SW 1271 (cell line): ENCODE data around the gene DTD2.

Experiments used
- DNase-seq, 2 experiments: peaks; one replicate each; lab custom pipeline; 2025; lab: John Stamatoyannopoulos, UW

Gene DTD2

DNA sequence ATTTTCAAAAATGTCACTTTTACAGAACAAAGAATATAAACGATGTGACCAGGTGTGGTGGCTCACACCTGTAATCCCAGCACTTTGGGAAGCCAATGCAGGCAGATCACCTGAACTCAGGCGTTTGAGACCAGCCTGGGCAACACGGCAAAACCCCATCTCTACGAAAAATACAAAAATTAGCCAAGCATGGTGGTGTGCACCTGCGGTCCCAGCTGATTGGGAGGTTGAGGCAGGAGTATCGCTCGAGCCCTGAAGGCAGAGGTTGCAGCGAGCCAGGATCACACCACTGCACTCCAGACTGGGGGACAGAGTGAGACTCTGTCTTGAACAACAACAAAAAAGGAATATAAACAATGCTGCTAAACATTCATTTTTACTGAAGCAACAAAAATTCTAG lies 52.2 kb downstream of the DTD2 start:
- DNase-seq: no peak

- DNase-seq: no peak
These were observed 53.6 kb downstream of the DTD2 start for GRCh38 chr14:31403707-31404106.

GRCh38 chr14:31402764-31403439 lies 54.4 kb downstream of the DTD2 start:
- DNase-seq: no peak

DNA sequence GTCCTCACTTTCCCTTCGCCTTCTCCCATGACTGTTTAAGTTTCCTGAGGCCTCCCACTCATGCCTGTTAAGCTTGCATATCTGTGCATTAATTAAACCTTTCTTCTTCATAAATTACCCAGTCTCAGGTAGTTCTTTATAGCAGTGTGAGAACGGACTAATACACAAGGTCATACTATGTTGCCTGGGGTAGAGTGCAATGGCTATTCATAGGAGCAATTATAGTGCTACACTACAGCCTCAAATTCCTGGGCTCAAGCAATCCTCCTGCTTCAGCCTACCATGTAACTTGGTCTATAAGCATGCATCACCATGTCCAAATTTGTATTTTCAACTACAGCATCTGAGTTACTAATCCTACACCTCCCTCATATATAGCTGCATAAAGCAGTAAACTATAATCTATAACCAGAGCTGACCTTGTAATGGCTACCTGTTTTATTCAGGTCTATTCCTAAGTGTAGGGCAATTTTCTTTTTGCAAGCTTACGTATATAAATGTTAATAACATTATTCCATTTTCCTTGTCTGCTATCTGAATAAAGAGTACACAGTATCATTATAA lies 55.9 kb downstream of the DTD2 start:
- DNase-seq: no peak

DNA sequence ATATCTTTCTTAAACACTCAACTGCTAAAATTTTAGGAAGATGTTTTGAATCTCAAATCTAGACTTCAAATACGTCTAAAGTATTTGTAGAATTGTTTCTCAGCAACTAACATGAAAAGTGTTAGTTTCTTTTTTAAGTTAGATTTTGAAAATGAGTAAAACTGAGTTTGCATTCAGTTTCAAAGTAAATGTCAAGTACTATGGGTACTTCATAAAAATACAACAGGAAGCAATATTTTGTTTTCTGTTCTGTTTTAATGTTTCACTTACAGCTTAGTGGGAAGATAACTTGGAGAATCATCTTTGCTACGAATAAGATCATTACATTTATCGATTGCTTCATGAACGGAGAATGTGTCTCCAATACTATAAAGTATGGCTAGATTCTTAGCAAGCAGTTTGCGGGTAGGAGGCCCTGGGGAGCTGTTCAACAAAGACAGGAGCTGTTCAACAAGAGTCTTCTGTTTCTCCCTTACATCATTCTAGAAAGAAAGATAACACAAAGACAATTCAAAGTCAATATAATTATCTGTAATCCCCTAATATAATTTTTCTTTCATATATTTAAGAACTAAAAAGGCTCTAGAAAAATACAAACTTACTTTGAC lies 57.2 kb downstream of the DTD2 start:
- no peak for DNase-seq
